ENCODE results near the gene CDC42.

DNA sequence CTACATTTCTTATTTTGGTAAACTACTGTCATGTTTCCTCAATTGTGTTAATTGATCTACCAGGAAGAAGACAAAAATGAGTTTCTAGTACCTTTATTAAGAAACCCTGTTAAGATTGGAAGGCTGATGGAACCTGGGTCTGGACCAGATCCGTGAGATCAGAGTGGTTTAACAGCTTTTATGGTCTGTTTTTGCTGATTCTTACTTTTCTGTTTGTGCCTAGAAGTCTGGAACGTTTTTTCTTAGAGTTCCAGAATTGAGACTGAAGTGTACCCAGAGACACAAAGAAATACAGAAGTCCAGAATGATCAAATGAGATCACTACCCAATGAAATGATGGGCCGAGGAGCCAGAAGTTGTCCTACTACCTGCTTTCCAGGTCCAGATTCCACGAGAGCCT lies 22.5 kb upstream of the CDC42 start:
- TF ChIP-seq, protein P1, sequence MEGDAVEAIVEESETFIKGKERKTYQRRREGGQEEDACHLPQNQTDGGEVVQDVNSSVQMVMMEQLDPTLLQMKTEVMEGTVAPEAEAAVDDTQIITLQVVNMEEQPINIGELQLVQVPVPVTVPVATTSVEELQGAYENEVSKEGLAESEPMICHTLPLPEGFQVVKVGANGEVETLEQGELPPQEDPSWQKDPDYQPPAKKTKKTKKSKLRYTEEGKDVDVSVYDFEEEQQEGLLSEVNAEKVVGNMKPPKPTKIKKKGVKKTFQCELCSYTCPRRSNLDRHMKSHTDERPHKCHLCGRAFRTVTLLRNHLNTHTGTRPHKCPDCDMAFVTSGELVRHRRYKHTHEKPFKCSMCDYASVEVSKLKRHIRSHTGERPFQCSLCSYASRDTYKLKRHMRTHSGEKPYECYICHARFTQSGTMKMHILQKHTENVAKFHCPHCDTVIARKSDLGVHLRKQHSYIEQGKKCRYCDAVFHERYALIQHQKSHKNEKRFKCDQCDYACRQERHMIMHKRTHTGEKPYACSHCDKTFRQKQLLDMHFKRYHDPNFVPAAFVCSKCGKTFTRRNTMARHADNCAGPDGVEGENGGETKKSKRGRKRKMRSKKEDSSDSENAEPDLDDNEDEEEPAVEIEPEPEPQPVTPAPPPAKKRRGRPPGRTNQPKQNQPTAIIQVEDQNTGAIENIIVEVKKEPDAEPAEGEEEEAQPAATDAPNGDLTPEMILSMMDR (conservative IDR thresholded peaks at IDR 0.05; ENCODE audit: low read depth in 2 of 2) = no peak
- TF ChIP-seq POLR2AphosphoS5 (IDR thresholded peaks at IDR 0.05; ENCODE audit: low read depth) (no peak), CREB1 (CRISPR knock-in tag; IDR thresholded peaks at IDR 0.05; ENCODE audit: low read depth) (no peak), EZH2phosphoT487 (IDR thresholded peaks at IDR 0.05; ENCODE audit: unreplicated experiment) (no peak), EZH2 (IDR thresholded peaks at IDR 0.05; ENCODE audit: low read depth, unreplicated experiment) (no peak), NANOG (IDR thresholded peaks at IDR 0.05; ENCODE audit: borderline replicate concordance) (no peak)
